Urothelium cell line (cell line): ENCODE measurements around the gene CYB5D1.

Experiments used
- DNase-seq: peaks from one replicate; pipeline ENCODE4 v3.0.0; 2011; ENCODE audit warnings: low spot score, mixed read lengths
- FAIRE-seq: peaks from 2 replicates; lab custom pipeline; 2011; peaks lifted over from hg19 to GRCh38; lab: Jason Lieb, UNC

Gene CYB5D1

DNA sequence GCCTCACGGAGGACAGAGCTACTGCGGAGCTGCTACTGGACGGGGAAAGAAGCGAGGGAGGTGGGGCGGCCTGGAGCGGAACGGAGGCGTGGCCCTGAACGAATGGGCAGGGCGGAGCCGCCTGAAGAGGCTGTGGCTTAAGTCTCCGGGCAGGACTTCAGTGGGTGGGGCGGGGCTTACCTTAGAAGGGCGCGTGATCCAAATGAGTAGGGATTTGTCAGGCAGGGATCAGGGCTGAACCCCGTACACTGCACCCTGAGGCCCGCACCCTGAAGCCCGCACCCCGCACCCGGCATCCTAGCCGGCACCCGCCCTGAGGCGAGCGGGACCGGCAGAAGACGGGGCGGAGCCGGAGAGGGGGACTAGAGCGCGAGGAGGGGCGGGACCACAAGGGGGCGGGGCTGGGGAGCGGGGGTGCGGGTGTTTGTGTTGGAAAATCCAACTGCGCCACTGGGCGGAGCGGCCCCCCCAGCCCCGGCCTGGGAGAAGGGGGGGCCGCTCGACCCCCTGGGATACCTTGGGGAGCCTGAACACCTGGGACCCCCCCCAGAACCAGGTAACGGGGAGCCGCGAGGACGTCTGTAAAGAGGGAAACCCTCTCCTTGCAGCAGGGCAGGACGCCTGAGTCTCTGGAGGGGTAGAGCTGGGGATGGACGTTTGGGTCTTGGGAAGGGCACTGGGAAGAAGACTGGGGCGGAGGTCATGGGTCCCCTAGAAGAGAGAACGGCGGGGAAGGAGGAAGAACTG lies 23.8 kb upstream of the CYB5D1 start, which contains the start of gene KDM6B:
Gene KDM6B (plus strand): TSS at position 423 of the 747 bp plus-strand sequence. CDS start 11,338 bp downstream, outside the sequence.
- DNase-seq, result peak; percentile 86
- FAIRE-seq, result no peak

DNA sequence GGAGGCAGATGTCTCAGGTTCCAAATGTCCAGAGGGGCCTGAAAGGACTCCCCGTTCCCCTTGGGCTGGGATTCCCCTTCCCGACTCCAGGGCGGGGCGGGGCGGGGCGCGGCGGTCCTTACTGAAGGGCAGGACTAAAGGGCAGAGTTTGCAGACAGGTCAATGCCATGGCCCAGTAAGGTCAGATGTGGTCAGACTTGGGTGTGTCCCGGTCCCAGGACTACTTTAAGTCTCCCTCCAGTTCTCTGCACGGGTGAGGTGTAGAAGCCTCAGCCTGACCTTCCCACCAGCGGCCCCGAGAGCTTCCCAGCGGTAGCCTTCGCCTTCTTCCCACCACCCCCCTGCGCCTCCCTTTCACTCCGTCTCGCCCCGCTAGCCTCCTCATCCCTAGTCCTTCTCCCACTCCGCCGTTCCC lies 23.3 kb upstream of the CYB5D1 start:
- DNase-seq (no peak), FAIRE-seq (no peak)

- FAIRE-seq, result no peak
Observed at GRCh38 chr17:7834957-7835813, 22.6 kb upstream of the CYB5D1 start.

GRCh38 chr17:7835814-7836595 lies 21.8 kb upstream of the CYB5D1 start:
- FAIRE-seq (no peak), DNase-seq (no peak)

More at GRCh38 chr17:7834957-7835813, 22.6 kb upstream of the CYB5D1 start:
- DNase-seq, result peak; percentile 92

DNA sequence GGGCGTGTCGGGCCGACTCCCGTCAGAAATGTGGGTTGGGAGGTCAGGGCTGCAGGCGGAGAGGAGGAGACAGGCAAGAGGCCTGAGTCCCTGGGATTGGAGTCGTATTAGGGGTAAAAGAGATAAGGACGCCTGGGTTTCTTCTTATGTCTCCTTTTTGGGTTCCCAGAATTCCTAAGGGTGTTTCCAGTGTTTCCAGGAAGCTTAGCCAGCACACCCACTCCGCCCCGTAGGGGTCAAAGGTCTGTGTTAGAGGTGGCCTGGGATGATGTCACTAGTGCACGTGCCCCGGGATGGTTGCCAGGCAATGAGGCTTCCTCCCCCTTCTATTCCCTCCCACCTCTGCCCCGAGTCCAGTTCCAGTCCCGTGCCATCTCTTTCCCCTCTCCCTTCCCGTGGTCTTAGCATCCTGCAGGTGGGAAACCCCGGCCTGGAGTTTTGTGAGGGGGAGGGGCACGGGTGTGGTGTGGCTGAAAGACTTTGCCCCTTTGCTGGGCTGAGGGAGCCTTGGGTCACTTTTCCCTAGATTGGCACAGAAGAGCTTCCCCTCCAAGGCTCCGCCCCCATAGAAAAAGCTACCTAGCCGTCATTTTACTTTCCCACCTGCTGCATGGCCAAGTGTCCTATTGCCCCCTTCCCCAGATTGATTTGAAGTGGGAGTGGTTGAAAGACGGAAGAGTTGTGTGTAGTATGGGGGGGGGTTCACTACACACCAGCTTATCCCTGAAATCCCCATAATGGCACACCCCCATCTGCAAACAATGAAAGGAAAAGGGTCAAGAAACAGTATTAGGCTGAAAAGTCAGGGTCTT lies 21.0 kb upstream of the CYB5D1 start:
- FAIRE-seq (peak; percentile 30), DNase-seq (no peak)

GRCh38 chr17:7837408-7838088 lies 20.3 kb upstream of the CYB5D1 start:
- FAIRE-seq (no peak), DNase-seq (no peak)

GRCh38 chr17:7838090-7839075 lies 19.4 kb upstream of the CYB5D1 start:
- no peak for FAIRE-seq
- no peak for DNase-seq

GRCh38 chr17:7839190-7839875 lies 18.5 kb upstream of the CYB5D1 start:
- DNase-seq, result no peak

DNA sequence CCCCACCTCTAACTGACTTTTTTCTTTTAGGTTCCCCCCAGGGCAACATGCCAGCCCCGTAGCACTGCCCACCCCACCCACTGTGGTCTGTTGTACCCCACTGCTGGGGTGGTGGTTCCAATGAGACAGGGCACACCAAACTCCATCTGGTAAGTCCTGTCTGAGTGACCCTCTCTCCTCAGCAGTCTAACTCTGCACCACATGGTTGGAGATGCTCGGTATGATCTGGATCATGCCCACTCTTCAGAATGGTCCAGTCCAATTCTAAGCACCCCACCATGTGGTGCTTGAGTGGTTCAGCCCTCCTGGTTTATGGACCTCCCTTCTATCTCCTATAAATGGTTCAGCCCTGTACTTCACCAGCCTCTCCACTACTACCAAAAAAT lies 17.9 kb upstream of the CYB5D1 start:
- no peak for DNase-seq
- FAIRE-seq, result no peak

More at GRCh38 chr17:7839190-7839875, 18.5 kb upstream of the CYB5D1 start:
- no peak for FAIRE-seq

DNA sequence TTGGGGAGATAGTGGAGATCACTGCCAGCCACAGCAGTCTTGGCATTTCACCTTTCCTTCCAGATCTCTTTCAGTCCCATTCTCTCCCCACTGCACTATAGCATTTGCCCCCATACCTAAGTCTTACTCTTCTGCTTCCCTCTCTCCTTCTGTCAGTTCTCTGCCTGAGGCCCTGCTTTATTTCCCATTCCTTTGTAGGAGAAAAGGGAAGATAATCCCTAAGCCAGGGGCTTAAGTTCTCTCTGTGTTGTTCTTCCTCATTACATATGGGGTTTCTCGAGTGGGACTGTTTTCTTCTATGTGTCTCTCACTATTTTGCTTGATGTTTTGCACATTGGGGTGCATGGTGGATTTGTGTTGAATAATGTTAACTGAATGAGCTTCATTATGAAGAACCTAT lies 17.4 kb upstream of the CYB5D1 start:
- no peak for FAIRE-seq

DNA sequence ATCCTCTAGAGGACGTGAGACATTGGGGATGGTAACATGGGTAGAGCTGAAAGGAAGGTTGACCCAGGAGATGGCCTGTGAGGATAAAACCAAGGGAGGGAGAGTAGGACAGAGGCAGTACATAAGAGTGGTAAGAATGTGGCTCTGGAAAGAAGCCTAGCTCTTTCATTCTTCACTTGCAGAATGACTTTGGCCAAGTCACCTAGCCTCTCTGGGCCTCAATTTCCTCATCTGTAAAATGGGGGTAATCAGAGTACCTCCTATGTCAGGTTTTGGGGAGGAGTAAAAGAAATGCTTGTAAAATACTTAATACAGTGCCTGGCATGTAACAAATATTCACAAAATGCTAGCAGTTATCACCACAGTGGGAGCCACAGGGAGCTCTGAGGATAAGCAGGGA lies 16.9 kb upstream of the CYB5D1 start:
- DNase-seq (no peak), FAIRE-seq (no peak)

More for the DNA sequence above, 17.4 kb upstream of the CYB5D1 start:
- DNase-seq, result no peak

GRCh38 chr17:7841396-7841914 lies 16.3 kb upstream of the CYB5D1 start:
- DNase-seq, result peak; percentile 77
- FAIRE-seq, result peak; percentile 84

- peak; percentile 52 for FAIRE-seq
- peak; percentile 68 for DNase-seq
Observed at GRCh38 chr17:7841915-7842379, 15.9 kb upstream of the CYB5D1 start.

GRCh38 chr17:7842380-7843256 lies 15.2 kb upstream of the CYB5D1 start:
- DNase-seq, result no peak

DNA sequence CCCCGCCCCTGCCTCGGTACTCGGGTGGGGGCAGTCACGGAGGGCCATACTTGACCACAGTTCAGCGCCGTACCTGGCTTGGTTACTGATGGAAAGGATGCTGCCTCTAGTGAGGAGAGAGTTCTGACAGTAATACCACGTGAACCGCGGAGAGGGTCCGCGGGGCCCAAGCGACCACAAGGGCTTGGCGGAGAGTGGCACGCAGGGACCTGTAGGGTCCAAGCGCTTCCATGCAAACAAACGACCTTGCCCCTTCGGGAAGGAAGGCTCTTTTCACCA lies 14.6 kb upstream of the CYB5D1 start:
- no peak for FAIRE-seq
- DNase-seq, result no peak

More at GRCh38 chr17:7842380-7843256, 15.2 kb upstream of the CYB5D1 start:
- FAIRE-seq, result no peak

GRCh38 chr17:7843536-7844291 lies 14.1 kb upstream of the CYB5D1 start:
- DNase-seq, result peak; percentile 62
- FAIRE-seq, result no peak
